HEK293 (cell line): ENCODE data around the gene KCNJ5.
A peak's percentile ranks its signal among the peaks of the same experiment; 100 is the strongest.

Experiments used
- CTCF ChIA-PET: fragments of 350-600 bp; formaldehyde crosslinking; extraction: SDS; loops from one replicate; lab custom pipeline; 2021; ENCODE audit warnings: antibody characterized with exemption; lab: Yijun Ruan, JAX
- POLR2A ChIA-PET: fragments of 300-600 bp; formaldehyde crosslinking; extraction: SDS; loops from one replicate; lab custom pipeline; 2020; ENCODE audit warnings: antibody characterized with exemption, inconsistent platforms; lab: Yijun Ruan, JAX
- H3K27ac ChIP-seq: fragments of 200-500 bp; sonication (Bioruptor generic); 2 replicates; pipeline ENCODE4 v1.5.1; 2014; ENCODE audit warnings: low read depth, low read length, control low read depth, inconsistent platforms; ENCODE audit errors: extremely low read depth
- H3K36me3 ChIP-seq, 2 experiments: fragments of 200-500 bp in 1 of 2; sonication (Bioruptor generic) in 1 of 2; 1 replicate in 1 of 2; 2 replicates in 1 of 2; pipeline ENCODE4 v1.5.1; 2014 to 2017; ENCODE audit warnings: inconsistent platforms in 2 of 2, low read length in 2 of 2; ENCODE audit not compliant: control insufficient read depth in 2 of 2, insufficient read depth in 1 of 2
- H3K4me1 ChIP-seq: fragments of 200-500 bp; sonication (Bioruptor generic); 2 replicates; pipeline ENCODE4 v1.5.1; 2014; ENCODE audit warnings: mild to moderate bottlenecking, low read length, inconsistent platforms; ENCODE audit not compliant: control insufficient read depth, insufficient read depth
- H3K4me3 ChIP-seq: 2 replicates; pipeline ENCODE4 v1.5.1; 2011; ENCODE audit warnings: low read depth, mild to moderate bottlenecking, control low read depth, low read length, moderate library complexity
- H3K9me3 ChIP-seq: fragments of 200-500 bp; sonication (Bioruptor generic); 2 replicates; pipeline ENCODE4 v1.5.1; 2014; ENCODE audit warnings: low read depth, low read length, inconsistent platforms; ENCODE audit not compliant: control insufficient read depth, insufficient read depth
- FEZF1 ChIP-seq: fragments of 450-650 bp; formaldehyde crosslinking; IDR thresholded peaks from 2 replicates; pipeline ENCODE4 v1.5.1; 2016; ENCODE audit warnings: missing biosample characterization, missing genetic modification characterization
- IKZF3 ChIP-seq: fragments of 450-650 bp; IDR thresholded peaks from 2 replicates; pipeline ENCODE4 v1.5.0; 2018; ENCODE audit warnings: missing biosample characterization, mild to moderate bottlenecking, missing genetic modification characterization, moderate library complexity
- RBAK ChIP-seq: fragments of 450-650 bp; formaldehyde crosslinking; IDR thresholded peaks from 2 replicates; pipeline ENCODE4 v1.5.1; 2016; ENCODE audit warnings: missing biosample characterization, missing genetic modification characterization
- SALL2 ChIP-seq: fragments of 450-650 bp; formaldehyde crosslinking; IDR thresholded peaks from 2 replicates; pipeline ENCODE4 v1.5.0; 2017; ENCODE audit warnings: missing biosample characterization, mild to moderate bottlenecking, missing genetic modification characterization, borderline replicate concordance
- SP3 ChIP-seq: fragments of 450-650 bp; formaldehyde crosslinking; IDR thresholded peaks from 2 replicates; pipeline ENCODE4 v1.5.1; 2016; ENCODE audit warnings: missing biosample characterization, missing genetic modification characterization
- TCF7L2 ChIP-seq: IDR thresholded peaks from 2 replicates; pipeline ENCODE4 v1.6.1; 2011; ENCODE audit warnings: low read depth, mild to moderate bottlenecking, inconsistent platforms, low read length, moderate library complexity, borderline replicate concordance
- ZBTB1 ChIP-seq: fragments of 450-650 bp; formaldehyde crosslinking; IDR thresholded peaks from 2 replicates; pipeline ENCODE4 v1.5.1; 2016; ENCODE audit warnings: missing biosample characterization, missing genetic modification characterization
- ZBTB17 ChIP-seq: fragments of 450-650 bp; formaldehyde crosslinking; IDR thresholded peaks from 2 replicates; pipeline ENCODE4 v1.5.1; 2016; ENCODE audit warnings: missing biosample characterization, missing genetic modification characterization
- ZBTB8A ChIP-seq: fragments of 450-650 bp; formaldehyde crosslinking; IDR thresholded peaks from 2 replicates; pipeline ENCODE4 v1.5.1; 2016; ENCODE audit warnings: missing biosample characterization, missing genetic modification characterization
- ZFP3 ChIP-seq: fragments of 450-650 bp; formaldehyde crosslinking; IDR thresholded peaks from 2 replicates; pipeline ENCODE4 v1.5.1; 2016; ENCODE audit warnings: low read depth, missing biosample characterization, missing genetic modification characterization
- ZFP41 ChIP-seq: fragments of 450-650 bp; formaldehyde crosslinking; IDR thresholded peaks from 2 replicates; pipeline ENCODE4 v1.5.1; 2016; ENCODE audit warnings: missing biosample characterization, missing genetic modification characterization, borderline replicate concordance
- ZIC2 ChIP-seq: fragments of 450-650 bp; formaldehyde crosslinking; IDR thresholded peaks from 2 replicates; pipeline ENCODE4 v1.5.1; 2016; ENCODE audit warnings: missing biosample characterization, missing genetic modification characterization
- ZNF169 ChIP-seq: fragments of 450-650 bp; formaldehyde crosslinking; IDR thresholded peaks from 2 replicates; pipeline ENCODE4 v1.5.1; 2016; ENCODE audit warnings: missing biosample characterization, missing genetic modification characterization
- ZNF175 ChIP-seq: fragments of 450-650 bp; formaldehyde crosslinking; IDR thresholded peaks from 2 replicates; pipeline ENCODE4 v1.5.1; 2016; ENCODE audit warnings: missing biosample characterization, missing genetic modification characterization
- ZNF24 ChIP-seq: fragments of 450-650 bp; formaldehyde crosslinking; IDR thresholded peaks from 2 replicates; pipeline ENCODE4 v1.5.1; 2016; ENCODE audit warnings: missing biosample characterization, missing genetic modification characterization
- ZNF266 ChIP-seq: fragments of 450-650 bp; formaldehyde crosslinking; IDR thresholded peaks from 2 replicates; pipeline ENCODE4 v1.5.1; 2016; ENCODE audit warnings: missing biosample characterization, missing genetic modification characterization, low read depth
- ZNF394 ChIP-seq: fragments of 450-650 bp; formaldehyde crosslinking; IDR thresholded peaks from 2 replicates; pipeline ENCODE4 v1.5.1; 2016; ENCODE audit warnings: missing biosample characterization, missing genetic modification characterization, mild to moderate bottlenecking, moderate library complexity, borderline replicate concordance
- ZNF416 ChIP-seq: fragments of 450-650 bp; formaldehyde crosslinking; IDR thresholded peaks from 2 replicates; pipeline ENCODE4 v1.5.1; 2016; ENCODE audit warnings: missing biosample characterization, missing genetic modification characterization
- ZNF658 ChIP-seq: fragments of 450-650 bp; formaldehyde crosslinking; IDR thresholded peaks from 2 replicates; pipeline ENCODE4; 2016; ENCODE audit warnings: missing biosample characterization, missing genetic modification characterization
- ZNF670 ChIP-seq: fragments of 450-650 bp; formaldehyde crosslinking; IDR thresholded peaks from 2 replicates; pipeline ENCODE4 v1.5.1; 2016; ENCODE audit warnings: missing biosample characterization, missing genetic modification characterization, low read depth
- TF ChIP-seq, protein P1 (sequence below): fragments of 450-650 bp; formaldehyde crosslinking; IDR thresholded peaks from 2 replicates; pipeline ENCODE4 v1.5.1; 2016; ENCODE audit warnings: missing biosample characterization, missing genetic modification characterization
- TF ChIP-seq, protein P2 (sequence below): fragments of 450-650 bp; formaldehyde crosslinking; IDR thresholded peaks from 2 replicates; pipeline ENCODE4 v1.5.1; 2017; ENCODE audit warnings: missing biosample characterization, missing genetic modification characterization
- TF ChIP-seq, protein P3 (sequence below): fragments of 450-650 bp; IDR thresholded peaks from 2 replicates; pipeline ENCODE4 v1.5.1; 2018; ENCODE audit warnings: missing biosample characterization, missing genetic modification characterization
- TF ChIP-seq, protein P4 (sequence below): fragments of 450-650 bp; IDR thresholded peaks from 2 replicates; pipeline ENCODE4 v1.5.1; 2018; ENCODE audit warnings: missing biosample characterization, mild to moderate bottlenecking, missing genetic modification characterization
- TF ChIP-seq, protein P5 (sequence below): fragments of 450-650 bp; formaldehyde crosslinking; IDR thresholded peaks from 2 replicates; pipeline ENCODE4 v1.5.1; 2016; ENCODE audit warnings: missing biosample characterization, missing genetic modification characterization
- TF ChIP-seq, protein P6 (sequence below): fragments of 450-650 bp; formaldehyde crosslinking; IDR thresholded peaks from 2 replicates; pipeline ENCODE4 v1.5.1; 2016; ENCODE audit warnings: missing biosample characterization, missing genetic modification characterization
- TF ChIP-seq, protein P7 (sequence below): fragments of 450-650 bp; formaldehyde crosslinking; IDR thresholded peaks from 2 replicates; pipeline ENCODE4 v1.5.1; 2016; ENCODE audit warnings: missing biosample characterization, missing genetic modification characterization

KCNJ5 gene

DNA sequence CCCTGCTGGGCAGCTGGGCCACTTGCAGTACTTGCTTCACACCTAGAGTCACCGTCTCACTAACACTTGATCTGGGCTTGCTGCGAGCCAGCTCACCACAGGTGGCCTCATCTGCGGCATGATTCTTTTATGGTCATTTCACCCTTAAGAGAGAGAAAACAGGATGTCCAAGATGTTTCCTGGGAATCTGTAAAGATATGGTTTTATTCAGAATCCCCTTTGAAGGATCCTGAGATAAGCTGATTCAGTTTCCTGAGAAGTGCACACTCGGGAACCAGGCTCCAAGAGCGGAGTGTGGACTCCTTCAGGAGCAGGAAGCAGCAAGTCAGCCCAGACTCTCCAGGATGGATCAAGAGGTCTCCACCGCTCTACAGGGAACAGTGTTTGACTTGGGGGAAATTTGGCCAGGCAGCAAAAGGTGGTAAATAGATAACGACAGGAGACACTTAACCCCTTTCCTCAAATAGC lies 73.3 kb downstream of the KCNJ5 start:
- Histone ChIP-seq H3K27ac (no peak overlapping the region), H3K9me3 (no peaks in the 10 kb centered on the region), H3K4me1 (peaks cover 11% of the 10 kb centered on the region), H3K4me3 (no peak overlapping the region), H3K36me3 (peaks cover 0 to 11% of the 10 kb centered on the region in 2 experiments; a peak in 1 of 3 replicates)
- ChIA-PET POLR2A (no interaction called here), CTCF (interaction anchor here (1.1 to 18.1 kb wide), 2 partner anchors 70 to 76 kb away, joined by 3 to 556 read pairs; partner anchors contain the start of gene KCNJ5)
- 0 out of 2 replicates have a peak, but pooled peaks have one; percentile 14 for TF ChIP-seq IKZF3 (tag by site-specific recombination)
- TF ChIP-seq, protein P1, sequence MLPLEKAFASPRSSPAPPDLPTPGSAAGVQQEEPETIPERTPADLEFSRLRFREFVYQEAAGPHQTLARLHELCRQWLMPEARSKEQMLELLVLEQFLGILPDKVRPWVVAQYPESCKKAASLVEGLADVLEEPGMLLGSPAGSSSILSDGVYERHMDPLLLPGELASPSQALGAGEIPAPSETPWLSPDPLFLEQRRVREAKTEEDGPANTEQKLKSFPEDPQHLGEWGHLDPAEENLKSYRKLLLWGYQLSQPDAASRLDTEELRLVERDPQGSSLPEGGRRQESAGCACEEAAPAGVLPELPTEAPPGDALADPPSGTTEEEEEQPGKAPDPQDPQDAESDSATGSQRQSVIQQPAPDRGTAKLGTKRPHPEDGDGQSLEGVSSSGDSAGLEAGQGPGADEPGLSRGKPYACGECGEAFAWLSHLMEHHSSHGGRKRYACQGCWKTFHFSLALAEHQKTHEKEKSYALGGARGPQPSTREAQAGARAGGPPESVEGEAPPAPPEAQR: no peak
- TF ChIP-seq ZIC2 (tag by site-specific recombination): peak; percentile 51
- peak; percentile 16; the same call in 1 of the 2 replicates for TF ChIP-seq ZBTB17 (tag by site-specific recombination)
- TF ChIP-seq, protein P2, sequence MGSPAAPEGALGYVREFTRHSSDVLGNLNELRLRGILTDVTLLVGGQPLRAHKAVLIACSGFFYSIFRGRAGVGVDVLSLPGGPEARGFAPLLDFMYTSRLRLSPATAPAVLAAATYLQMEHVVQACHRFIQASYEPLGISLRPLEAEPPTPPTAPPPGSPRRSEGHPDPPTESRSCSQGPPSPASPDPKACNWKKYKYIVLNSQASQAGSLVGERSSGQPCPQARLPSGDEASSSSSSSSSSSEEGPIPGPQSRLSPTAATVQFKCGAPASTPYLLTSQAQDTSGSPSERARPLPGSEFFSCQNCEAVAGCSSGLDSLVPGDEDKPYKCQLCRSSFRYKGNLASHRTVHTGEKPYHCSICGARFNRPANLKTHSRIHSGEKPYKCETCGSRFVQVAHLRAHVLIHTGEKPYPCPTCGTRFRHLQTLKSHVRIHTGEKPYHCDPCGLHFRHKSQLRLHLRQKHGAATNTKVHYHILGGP (tag by site-specific recombination): no peak
- TF ChIP-seq ZNF658: no peak
- TF ChIP-seq ZNF24 (tag by site-specific recombination): no peak
- TF ChIP-seq ZFP3: no peak
- TF ChIP-seq, protein P3, sequence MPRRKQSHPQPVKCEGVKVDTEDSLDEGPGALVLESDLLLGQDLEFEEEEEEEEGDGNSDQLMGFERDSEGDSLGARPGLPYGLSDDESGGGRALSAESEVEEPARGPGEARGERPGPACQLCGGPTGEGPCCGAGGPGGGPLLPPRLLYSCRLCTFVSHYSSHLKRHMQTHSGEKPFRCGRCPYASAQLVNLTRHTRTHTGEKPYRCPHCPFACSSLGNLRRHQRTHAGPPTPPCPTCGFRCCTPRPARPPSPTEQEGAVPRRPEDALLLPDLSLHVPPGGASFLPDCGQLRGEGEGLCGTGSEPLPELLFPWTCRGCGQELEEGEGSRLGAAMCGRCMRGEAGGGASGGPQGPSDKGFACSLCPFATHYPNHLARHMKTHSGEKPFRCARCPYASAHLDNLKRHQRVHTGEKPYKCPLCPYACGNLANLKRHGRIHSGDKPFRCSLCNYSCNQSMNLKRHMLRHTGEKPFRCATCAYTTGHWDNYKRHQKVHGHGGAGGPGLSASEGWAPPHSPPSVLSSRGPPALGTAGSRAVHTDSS: no peak
- no peak for TF ChIP-seq ZNF416 (tag by site-specific recombination)
- TF ChIP-seq FEZF1: peak; percentile 48; the same call in 1 of the 2 replicates
- no peak for TF ChIP-seq ZFP41 (tag by site-specific recombination)
- TF ChIP-seq, protein P4, sequence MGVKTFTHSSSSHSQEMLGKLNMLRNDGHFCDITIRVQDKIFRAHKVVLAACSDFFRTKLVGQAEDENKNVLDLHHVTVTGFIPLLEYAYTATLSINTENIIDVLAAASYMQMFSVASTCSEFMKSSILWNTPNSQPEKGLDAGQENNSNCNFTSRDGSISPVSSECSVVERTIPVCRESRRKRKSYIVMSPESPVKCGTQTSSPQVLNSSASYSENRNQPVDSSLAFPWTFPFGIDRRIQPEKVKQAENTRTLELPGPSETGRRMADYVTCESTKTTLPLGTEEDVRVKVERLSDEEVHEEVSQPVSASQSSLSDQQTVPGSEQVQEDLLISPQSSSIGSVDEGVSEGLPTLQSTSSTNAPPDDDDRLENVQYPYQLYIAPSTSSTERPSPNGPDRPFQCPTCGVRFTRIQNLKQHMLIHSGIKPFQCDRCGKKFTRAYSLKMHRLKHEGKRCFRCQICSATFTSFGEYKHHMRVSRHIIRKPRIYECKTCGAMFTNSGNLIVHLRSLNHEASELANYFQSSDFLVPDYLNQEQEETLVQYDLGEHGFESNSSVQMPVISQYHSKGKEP (tag by site-specific recombination): no peak
- TF ChIP-seq, protein P5, sequence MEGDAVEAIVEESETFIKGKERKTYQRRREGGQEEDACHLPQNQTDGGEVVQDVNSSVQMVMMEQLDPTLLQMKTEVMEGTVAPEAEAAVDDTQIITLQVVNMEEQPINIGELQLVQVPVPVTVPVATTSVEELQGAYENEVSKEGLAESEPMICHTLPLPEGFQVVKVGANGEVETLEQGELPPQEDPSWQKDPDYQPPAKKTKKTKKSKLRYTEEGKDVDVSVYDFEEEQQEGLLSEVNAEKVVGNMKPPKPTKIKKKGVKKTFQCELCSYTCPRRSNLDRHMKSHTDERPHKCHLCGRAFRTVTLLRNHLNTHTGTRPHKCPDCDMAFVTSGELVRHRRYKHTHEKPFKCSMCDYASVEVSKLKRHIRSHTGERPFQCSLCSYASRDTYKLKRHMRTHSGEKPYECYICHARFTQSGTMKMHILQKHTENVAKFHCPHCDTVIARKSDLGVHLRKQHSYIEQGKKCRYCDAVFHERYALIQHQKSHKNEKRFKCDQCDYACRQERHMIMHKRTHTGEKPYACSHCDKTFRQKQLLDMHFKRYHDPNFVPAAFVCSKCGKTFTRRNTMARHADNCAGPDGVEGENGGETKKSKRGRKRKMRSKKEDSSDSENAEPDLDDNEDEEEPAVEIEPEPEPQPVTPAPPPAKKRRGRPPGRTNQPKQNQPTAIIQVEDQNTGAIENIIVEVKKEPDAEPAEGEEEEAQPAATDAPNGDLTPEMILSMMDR (tag by site-specific recombination): no peak
- TF ChIP-seq, protein P6, sequence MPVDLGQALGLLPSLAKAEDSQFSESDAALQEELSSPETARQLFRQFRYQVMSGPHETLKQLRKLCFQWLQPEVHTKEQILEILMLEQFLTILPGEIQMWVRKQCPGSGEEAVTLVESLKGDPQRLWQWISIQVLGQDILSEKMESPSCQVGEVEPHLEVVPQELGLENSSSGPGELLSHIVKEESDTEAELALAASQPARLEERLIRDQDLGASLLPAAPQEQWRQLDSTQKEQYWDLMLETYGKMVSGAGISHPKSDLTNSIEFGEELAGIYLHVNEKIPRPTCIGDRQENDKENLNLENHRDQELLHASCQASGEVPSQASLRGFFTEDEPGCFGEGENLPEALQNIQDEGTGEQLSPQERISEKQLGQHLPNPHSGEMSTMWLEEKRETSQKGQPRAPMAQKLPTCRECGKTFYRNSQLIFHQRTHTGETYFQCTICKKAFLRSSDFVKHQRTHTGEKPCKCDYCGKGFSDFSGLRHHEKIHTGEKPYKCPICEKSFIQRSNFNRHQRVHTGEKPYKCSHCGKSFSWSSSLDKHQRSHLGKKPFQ: peak; percentile 87
- TF ChIP-seq ZNF266 (tag by site-specific recombination): no peak
- TF ChIP-seq TCF7L2: no peak
- no peak for TF ChIP-seq SALL2 (tag by site-specific recombination)
- TF ChIP-seq, protein P7, sequence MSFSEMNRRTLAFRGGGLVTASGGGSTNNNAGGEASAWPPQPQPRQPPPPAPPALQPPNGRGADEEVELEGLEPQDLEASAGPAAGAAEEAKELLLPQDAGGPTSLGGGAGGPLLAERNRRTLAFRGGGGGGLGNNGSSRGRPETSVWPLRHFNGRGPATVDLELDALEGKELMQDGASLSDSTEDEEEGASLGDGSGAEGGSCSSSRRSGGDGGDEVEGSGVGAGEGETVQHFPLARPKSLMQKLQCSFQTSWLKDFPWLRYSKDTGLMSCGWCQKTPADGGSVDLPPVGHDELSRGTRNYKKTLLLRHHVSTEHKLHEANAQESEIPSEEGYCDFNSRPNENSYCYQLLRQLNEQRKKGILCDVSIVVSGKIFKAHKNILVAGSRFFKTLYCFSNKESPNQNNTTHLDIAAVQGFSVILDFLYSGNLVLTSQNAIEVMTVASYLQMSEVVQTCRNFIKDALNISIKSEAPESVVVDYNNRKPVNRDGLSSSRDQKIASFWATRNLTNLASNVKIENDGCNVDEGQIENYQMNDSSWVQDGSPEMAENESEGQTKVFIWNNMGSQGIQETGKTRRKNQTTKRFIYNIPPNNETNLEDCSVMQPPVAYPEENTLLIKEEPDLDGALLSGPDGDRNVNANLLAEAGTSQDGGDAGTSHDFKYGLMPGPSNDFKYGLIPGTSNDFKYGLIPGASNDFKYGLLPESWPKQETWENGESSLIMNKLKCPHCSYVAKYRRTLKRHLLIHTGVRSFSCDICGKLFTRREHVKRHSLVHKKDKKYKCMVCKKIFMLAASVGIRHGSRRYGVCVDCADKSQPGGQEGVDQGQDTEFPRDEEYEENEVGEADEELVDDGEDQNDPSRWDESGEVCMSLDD: no peak
- TF ChIP-seq ZBTB1 (tag by site-specific recombination): no peak
- no peak for TF ChIP-seq ZNF670 (tag by site-specific recombination)
- TF ChIP-seq RBAK: no peak
- no peak for TF ChIP-seq ZNF169 (tag by site-specific recombination)
- TF ChIP-seq SP3 (tag by site-specific recombination): no peak
- TF ChIP-seq ZNF394 (tag by site-specific recombination): no peak
- no peak for TF ChIP-seq ZBTB8A (tag by site-specific recombination)
- TF ChIP-seq ZNF175 (tag by site-specific recombination): no peak
